ENCODE data around the gene CLCN4.

GRCh38 chrX:10286195-10286594 is 129.4 kb downstream of the CLCN4 start:
- TF ChIP-seq CTCF (IDR thresholded peaks at IDR 0.05) (no peak), POLR2A (IDR thresholded peaks at IDR 0.05) (no peak)

Data from lower leg skin (tissue), 3 donors.